Sigmoid colon (tissue), 4 donors: ENCODE data around the gene LGALS9C.
"Not testable (repeated sequence)": the region's sequence is repeated elsewhere in the genome, so short reads cannot be mapped to it uniquely, and the experiment has no call there.

Source experiments
- CTCF ChIP-seq, 4 experiments: fragments of 450-650 bp in 3 of 4; fragments of 200-600 bp in 1 of 4; IDR thresholded peaks; one replicate each; pipeline ENCODE4 v1.5.1; 2016 to 2019; ENCODE audit warnings: antibody characterized with exemption in 4 of 4, mild to moderate bottlenecking in 3 of 4, moderate library complexity in 2 of 4
- EP300 ChIP-seq, 4 donors: sonication (generic); formaldehyde crosslinking; IDR thresholded peaks; one replicate each; pipeline ENCODE4 v1.6.1; 2017; ENCODE audit warnings: antibody characterized with exemption in 4 of 4

DNA sequence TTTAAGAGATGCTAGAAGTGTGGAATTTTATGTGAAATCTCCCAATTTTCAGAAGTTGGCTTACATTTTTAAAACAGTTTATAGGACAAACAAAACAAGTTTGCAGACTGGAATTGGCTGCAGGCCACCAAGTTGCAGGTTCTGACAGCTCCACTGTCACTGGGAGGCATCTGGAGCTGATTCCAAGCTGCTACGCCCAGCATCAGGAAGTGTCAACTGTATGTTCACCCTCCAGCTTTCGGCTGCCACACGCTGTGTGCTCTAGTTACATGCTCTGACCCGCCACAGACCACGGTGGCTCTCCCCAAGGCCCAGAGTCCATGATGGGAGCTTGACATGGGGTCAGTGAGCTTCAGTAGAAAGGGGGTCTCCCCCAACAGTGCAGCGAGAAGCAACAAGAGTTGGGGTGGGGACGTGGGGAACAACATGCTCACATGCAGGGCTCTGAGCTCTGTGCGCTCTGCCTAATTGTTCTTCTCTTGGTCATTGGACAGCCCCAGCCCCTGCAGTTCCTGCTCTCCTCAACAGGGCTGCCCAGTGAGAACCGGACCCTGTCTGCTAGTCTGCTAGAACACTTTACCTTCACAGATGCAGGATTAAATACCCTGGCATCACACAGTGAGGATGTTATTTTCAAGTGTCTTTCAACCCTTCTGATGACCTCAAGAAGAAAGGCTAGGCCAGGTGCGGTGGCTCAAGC lies 8.0 kb upstream of the LGALS9C start:
- not testable (repeated sequence) for TF ChIP-seq CTCF, EP300 (IDR thresholded peaks at IDR 0.05)
